T follicular helper cell (primary cell): ENCODE results near the gene OGG1.

Experiments
- DNase-seq: peaks from one replicate; pipeline ENCODE4 v3.0.0-alpha.2; 2020; ENCODE audit warnings: low read depth
- total RNA-seq, 2 experiments: gene quantifications; one replicate each; lab custom pipeline; 2026; lab: John Stamatoyannopoulos, UW

The OGG1 gene
- 12.2 to 21.2 reads per million in 2 experiments for total RNA-seq

- peak; percentile 90 for DNase-seq
These were observed at the start of gene OGG1 for GRCh38 chr3:9749645-9750555. OGG1 (plus strand) TSS chr3:9749952; CDS start chr3:9750287, 335 bp downstream.

GRCh38 chr3:9700536-9700935, 49.2 kb upstream of the OGG1 start:
- DNase-seq: no peak

- no peak for DNase-seq
These were observed 48.7 kb upstream of the OGG1 start for GRCh38 chr3:9701006-9701405.

- DNase-seq: no peak
These were observed 48.0 kb upstream of the OGG1 start for GRCh38 chr3:9701711-9702110.

- no peak for DNase-seq
These were observed 46.5 kb upstream of the OGG1 start for GRCh38 chr3:9703240-9703639.

GRCh38 chr3:9703736-9704346, 45.9 kb upstream of the OGG1 start, which contains the start of gene CPNE9:
CPNE9 (plus strand) TSS chr3:9703833; CDS start chr3:9703997, 164 bp downstream.
- DNase-seq: no peak

GRCh38 chr3:9704347-9705322, 45.1 kb upstream of the OGG1 start:
- no peak for DNase-seq

- DNase-seq: no peak
These were observed 39.5 kb upstream of the OGG1 start for GRCh38 chr3:9710174-9710739.

GRCh38 chr3:9712415-9712814, 37.3 kb upstream of the OGG1 start:
- no peak for DNase-seq

- no peak for DNase-seq
These were observed 36.6 kb upstream of the OGG1 start for GRCh38 chr3:9713142-9713541.

GRCh38 chr3:9715136-9715535, 34.6 kb upstream of the OGG1 start:
- no peak for DNase-seq

- DNase-seq: no peak
These were observed 33.9 kb upstream of the OGG1 start for GRCh38 chr3:9715764-9716437.

- no peak for DNase-seq
These were observed 32.8 kb upstream of the OGG1 start for GRCh38 chr3:9716801-9717555.

- no peak for DNase-seq
These were observed 32.2 kb upstream of the OGG1 start for GRCh38 chr3:9717563-9717962.

- DNase-seq: no peak
These were observed 31.6 kb upstream of the OGG1 start for GRCh38 chr3:9718118-9718517.

GRCh38 chr3:9721015-9721699, 28.6 kb upstream of the OGG1 start:
- DNase-seq: no peak

GRCh38 chr3:9721700-9722060, 28.1 kb upstream of the OGG1 start:
- no peak for DNase-seq

GRCh38 chr3:9725775-9726515, 23.8 kb upstream of the OGG1 start:
- no peak for DNase-seq

- DNase-seq: peak; percentile 46
These were observed 22.6 kb upstream of the OGG1 start for GRCh38 chr3:9727041-9727595.
